ENCODE results near the gene MRGPRD.

Gene MRGPRD

DNA sequence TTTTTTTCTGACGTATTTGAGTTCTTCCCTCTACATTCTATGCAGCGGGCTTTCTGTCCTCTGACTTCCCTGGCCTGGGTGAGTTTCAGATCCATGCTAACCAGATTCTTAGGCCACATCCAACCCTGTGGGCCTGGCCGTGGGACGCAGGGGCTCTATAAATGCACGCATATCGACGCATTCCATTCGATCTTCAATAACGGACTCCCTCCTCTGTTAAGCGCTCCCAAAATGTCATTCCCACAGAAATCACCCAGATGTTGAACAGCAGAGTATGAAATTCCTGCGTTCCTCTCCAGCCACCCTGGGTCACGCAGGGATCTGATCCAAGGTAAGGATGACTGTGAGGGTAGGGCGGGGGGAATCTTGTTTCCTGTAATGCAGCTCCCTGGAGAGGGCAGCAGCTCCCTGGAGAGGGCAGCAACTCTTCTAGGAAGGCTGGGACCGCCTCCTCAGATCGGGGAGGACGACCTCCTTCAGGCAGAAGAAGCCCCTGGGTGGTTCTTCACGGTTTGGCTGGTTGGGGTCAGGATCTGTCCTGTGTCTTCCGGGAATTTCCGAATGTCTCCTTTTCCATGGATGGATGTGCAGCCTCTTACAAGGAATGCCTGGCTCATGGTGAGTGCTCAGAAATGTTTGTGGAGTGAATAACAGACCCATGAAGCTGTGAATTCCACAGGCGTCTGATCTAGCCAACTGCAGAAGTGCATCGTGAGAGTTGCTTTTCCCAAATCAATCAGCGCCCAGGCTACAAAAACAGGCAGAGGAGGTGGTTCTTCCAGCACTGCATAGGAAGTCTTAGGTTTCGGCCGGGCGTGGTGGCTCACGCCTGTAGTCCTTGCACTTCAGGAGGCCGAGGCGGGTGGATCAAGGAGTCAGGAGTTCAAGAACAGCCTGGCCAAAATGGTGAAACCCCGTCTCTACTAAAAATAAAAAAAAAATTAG lies 12.2 kb downstream of the MRGPRD start:
- no peak for DNase-seq (ENCODE audit: low read depth in 2 of 2)

- no peak for DNase-seq (ENCODE audit: low read depth in 2 of 2)
Observed at GRCh38 chr11:68966894-68967780, 13.6 kb downstream of the MRGPRD start.

DNA sequence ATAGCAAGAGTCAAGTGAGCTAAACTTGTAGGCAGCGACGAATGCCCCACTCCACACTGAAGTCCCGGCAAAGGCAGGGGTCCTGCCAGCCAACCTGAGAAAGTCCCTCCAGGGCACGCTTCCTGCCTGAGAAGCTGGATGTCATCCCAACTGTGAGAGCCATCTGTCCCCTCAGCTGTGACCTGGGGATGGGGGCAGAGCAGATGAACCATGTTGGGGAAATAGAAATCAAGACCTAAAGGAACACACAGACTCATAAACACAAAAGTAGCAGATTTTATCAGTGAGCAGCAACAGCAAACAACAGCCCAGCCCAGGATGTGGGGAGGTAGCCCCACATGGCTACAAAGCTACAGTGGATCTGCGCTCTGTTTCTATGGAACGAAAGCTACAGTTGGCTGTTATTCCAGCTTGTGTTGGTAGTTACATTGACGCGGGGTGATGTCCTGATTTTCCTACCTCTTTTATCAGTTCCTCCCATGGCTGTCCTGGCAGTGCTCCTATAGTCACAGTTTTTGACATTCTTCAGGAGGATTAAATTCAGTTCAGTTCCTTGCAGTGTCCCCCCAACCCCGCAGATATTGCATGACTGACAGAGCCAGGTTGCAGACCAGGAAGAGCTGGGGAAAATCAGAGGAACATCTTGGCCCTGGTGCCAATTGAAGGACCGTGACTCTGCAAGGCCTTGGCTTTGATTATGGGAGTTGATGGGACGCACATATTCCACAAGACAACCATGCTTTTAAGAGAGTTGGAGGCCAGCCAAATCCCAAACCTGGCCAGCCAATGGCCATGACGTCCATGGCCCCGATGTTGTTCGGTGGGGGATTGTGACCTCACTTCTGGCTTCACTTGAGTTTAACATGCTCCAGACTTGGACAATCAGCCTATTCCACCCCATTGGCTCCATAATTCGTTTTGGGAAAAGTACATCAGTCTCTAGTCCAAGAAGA lies 14.6 kb downstream of the MRGPRD start:
- DNase-seq (ENCODE audit: low read depth in 2 of 2), result no peak

DNA sequence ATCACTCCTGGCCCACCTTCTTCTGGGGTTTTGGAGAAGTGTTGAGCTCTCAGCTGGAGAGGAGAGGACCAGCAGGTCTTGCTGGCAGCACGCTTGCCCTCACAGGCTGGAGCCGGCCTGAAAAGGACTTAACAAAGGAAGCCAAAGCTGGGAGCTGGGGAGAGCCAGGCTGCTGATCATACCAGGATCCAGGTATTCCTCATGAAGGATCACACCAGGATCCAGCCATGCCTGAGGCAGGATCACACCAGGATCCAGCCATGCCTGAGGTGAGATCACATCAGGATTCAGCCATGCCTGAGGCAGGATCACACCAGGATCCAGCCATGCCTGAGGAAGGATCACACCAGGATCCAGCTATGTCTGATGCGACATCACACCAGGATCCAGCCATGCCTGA lies 17.0 kb downstream of the MRGPRD start:
- no peak for DNase-seq (ENCODE audit: low read depth in 2 of 2)

- DNase-seq (ENCODE audit: low read depth in 2 of 2), result no peak
Observed at GRCh38 chr11:68962527-68963250, 18.1 kb downstream of the MRGPRD start.

DNA sequence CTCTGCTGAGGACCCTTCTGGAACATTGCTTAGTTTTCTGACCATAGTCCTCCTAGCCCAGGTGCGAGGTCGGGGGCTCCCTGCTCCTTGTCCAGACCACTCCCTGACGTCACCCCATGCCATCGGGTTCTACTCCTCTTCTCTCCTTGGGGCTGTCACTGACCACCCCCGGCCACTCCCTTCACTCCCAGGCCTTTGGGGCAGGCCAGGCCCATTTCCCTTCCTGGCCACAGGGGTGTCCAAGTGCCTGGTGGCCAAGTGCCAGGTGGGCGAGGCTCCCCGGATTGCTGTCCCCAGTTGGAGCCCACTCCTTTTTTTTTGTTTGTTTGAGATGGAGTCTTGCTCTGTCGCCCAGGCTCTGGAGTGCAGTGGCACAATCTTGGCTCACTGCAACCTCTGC lies 19.5 kb downstream of the MRGPRD start:
- DNase-seq (ENCODE audit: low read depth in 2 of 2), result no peak

GRCh38 chr11:68960294-68961071 lies 20.3 kb downstream of the MRGPRD start:
- DNase-seq (ENCODE audit: low read depth in 2 of 2), result no peak

DNA sequence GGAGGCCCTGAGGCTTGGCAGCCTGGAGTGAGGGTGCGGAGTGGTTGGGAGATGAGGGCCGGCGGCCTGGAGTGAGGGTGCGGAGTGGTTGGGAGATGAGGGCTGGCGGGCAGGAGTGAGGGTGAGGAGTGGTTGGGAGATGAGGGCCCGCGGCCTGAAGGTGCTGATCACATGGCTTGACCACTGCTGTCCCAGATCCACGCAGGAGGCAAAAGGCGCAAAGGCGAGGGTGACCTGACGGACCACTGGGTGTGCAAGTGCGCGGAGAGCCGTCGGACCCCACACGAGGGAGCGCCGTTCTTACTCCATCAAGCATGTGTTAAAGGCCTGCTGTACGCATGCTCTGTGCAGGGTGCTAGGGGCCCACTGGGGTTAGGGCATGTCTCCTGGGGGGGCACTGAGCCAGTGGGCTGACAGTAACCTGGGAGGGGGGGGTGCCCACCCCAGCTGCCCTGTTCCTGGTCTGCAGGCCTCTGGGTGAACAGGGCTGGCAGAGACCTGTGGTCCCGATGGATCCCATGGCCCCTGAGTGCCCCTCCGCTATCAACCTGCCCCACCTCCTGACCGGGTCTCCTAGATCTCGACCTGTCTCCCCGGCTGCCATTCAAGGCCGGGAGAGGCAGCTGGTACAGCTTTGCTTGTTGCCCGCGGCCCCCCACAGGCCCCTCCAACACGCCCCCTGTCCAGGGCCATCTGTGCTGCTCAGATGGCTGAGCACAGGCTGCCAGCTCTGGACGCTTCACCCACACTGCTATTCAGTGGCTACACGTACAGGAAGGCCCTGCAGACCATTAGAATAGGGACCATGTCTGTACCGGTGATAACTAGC lies 21.1 kb downstream of the MRGPRD start:
- no peak for DNase-seq (ENCODE audit: low read depth in 2 of 2)

DNA sequence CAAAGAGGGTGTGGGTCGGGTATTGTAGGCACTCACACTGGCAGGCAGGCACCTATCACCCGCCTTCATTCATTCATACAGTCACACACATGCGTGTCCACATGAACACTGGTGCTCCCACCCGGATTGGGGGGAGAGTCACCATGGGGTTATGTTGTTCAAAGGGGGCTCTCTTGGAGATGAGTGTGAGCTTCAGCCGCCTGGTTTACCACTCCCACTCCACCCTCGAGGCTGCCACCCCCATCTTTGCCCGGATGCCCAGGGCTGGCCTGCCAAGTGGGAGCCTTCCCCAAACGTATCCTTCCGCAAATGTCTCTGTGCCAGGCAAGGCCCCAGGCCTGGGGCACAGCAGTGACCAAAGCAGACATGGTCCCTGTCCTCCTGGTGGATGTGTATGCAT lies 22.6 kb downstream of the MRGPRD start:
- no peak for DNase-seq (ENCODE audit: low read depth in 2 of 2)

- no peak for DNase-seq (ENCODE audit: low read depth in 2 of 2)
Observed at GRCh38 chr11:68956547-68957254, 24.1 kb downstream of the MRGPRD start.

DNA sequence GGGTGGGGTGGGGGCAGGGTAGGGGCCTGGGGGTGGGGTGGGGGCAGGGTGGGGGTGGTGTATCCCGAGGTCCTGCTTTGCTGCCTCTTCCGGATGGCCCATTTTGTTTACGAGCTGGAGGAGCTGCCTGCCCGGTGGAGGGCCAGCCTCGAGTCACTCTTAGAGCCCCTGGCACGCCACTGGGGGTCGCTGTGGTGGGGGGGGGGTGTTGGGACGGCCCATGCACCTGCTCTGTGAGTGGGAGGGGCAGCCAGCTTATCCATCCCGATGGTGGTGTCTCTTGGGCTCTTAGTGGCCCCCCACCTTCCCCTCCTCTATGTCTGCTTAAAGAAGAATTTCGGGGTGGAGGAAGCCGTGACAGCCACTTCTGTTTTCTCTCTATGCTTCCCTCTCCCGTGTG lies 24.6 kb downstream of the MRGPRD start:
- DNase-seq (ENCODE audit: low read depth in 2 of 2), result no peak

DNA sequence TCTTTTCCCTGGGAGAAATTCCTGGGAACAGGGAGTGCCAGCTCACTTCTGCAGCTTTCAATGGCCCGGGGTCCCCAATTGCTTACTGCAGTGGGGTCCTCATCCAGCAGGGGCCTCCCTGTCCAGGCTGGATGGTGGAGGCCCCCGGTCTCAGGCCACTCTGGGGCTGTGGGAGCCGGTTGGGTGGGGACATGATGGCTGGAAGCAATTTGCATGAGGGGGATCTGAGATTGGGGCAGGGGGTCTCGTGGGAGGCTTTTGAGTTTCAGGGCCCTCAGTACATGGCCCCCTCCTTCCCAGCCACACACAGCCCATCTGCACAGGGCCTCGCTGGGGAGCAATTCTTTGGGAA lies 25.2 kb downstream of the MRGPRD start:
- DNase-seq (ENCODE audit: low read depth in 2 of 2), result no peak

GRCh38 chr11:68954836-68955606 lies 25.8 kb downstream of the MRGPRD start:
- no peak for DNase-seq (ENCODE audit: low read depth in 2 of 2)

GRCh38 chr11:68950762-68951161 lies 30.0 kb downstream of the MRGPRD start:
- DNase-seq (ENCODE audit: low read depth in 2 of 2), result no peak

DNA sequence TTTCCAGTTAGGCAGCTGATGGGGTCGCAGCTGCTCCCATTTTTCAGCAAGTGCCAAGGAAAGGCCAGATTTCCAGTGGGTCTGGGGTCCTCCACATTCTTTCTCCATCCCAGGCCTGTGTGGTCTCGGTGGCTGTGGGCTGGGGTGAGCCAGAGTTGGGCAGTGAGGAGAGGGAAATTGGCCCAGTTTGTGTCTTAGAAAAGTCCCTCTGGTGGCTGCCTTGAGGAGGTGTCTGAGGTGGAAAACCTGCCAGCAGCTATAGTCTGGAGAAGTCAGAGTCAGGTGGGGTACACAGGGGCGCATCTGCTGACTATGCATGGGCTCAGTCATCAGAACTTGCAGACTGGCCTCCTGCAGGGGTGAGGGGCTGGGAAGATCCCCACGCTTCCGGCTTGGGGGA lies 30.5 kb downstream of the MRGPRD start:
- no peak for DNase-seq (ENCODE audit: low read depth in 2 of 2)

- no peak for DNase-seq (ENCODE audit: low read depth in 2 of 2)
Observed at GRCh38 chr11:68948935-68949334, 31.9 kb downstream of the MRGPRD start.

DNA sequence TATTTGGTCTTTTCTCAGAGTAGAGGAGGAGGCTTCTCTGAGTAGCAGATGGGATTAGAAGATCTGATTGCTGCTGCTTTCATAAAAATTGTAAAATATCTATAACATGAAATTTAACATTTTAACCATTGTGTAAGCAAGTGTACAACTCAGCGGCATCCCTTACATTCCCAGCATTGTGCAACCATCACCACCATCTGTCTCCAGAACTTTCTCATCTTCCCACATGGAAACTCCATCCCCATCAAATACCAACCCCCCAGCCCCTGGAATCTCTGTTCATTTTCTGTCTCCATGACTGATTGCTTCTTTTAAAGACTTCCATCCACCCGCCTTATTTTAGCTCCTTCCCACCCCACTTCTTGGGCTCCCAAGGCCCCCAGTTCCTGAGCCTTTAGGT lies 32.3 kb downstream of the MRGPRD start:
- no peak for DNase-seq (ENCODE audit: low read depth in 2 of 2)

- no peak for DNase-seq (ENCODE audit: low read depth in 2 of 2)
Observed at GRCh38 chr11:68947151-68947550, 33.6 kb downstream of the MRGPRD start.

All from stimulated activated CD8-positive, alpha-beta memory T cell treated with anti-CD3 and anti-CD28 coated beads, Interleukin-15, amount 100 ng/mL, for 48 hours (primary cell).